Thoracic aorta (tissue), 2 donors: ENCODE data around the gene CCDC121. TPM values are rescaled to one million over a fixed set of nuclear protein-coding genes. Genes with fewer than 3 reads are reported as not detected.

Experiments used
- ATAC-seq: fragments of 150-250 bp; one replicate; pipeline ENCODE4 v1.8.0; 2017; ENCODE audit warnings: low read depth; ENCODE audit not compliant: insufficient number of reproducible peaks, low FRiP score
- DNase-seq: peaks from one replicate; pipeline ENCODE4 v3.0.0-alpha.2; 2020; ENCODE audit warnings: low spot score
- H3K27ac ChIP-seq, 2 donors: fragments of 200-600 bp; sonication (generic); 1 replicate in 1 of 2; 2 replicates in 1 of 2; pipeline ENCODE4 v1.5.1; 2016; ENCODE audit warnings: mild to moderate bottlenecking in 2 of 2, moderate library complexity in 2 of 2
- H3K27me3 ChIP-seq: fragments of 200-600 bp; sonication (generic); replicated peaks from 2 replicates; pipeline ENCODE4 v1.6.0; 2016; ENCODE audit warnings: mild to moderate bottlenecking; ENCODE audit not compliant: insufficient read depth
- H3K36me3 ChIP-seq: fragments of 200-600 bp; sonication (generic); one replicate; pipeline ENCODE4 v1.5.1; 2016
- H3K4me1 ChIP-seq, 2 donors: fragments of 200-600 bp; sonication (generic); 1 replicate in 1 of 2; 2 replicates in 1 of 2; pipeline versions ENCODE4 v1.5.1 to v1.6.0; 2016; ENCODE audit warnings: low read depth in 2 of 2, mild to moderate bottlenecking in 1 of 2; ENCODE audit not compliant: control insufficient read depth in 1 of 2
- H3K4me3 ChIP-seq: fragments of 200-600 bp; sonication (generic); 2 replicates; pipeline ENCODE4 v1.5.1; 2016; ENCODE audit warnings: mild to moderate bottlenecking
- H3K9me3 ChIP-seq: fragments of 200-600 bp; sonication (generic); 2 replicates; pipeline ENCODE4 v1.5.1; 2016
- CTCF ChIP-seq: fragments of 200-600 bp; sonication (generic); IDR thresholded peaks from one replicate; pipeline ENCODE4 v1.5.1; 2019; ENCODE audit warnings: antibody characterized with exemption
- total RNA-seq, 2 donors: library from RNA; depleted of rRNA; stranded (reverse); fragments of >200 nt; gene quantifications; one replicate each; pipeline versions ENCODE4 v1.1.0 to v1.2.3, GENCODE V29; 2016

The CCDC121 gene
- total RNA-seq, 2 donors from 2014 or later = 1.9 to 2.5 TPM

- Histone ChIP-seq H3K36me3 (peaks cover 41% of the 10 kb centered on the region), H3K4me3 (no peak overlapping the region)
- DNase-seq = no peak
These were observed 26.5 kb upstream of the CCDC121 start for GRCh38 chr2:27655155-27655951.

GRCh38 chr2:27653397-27653796, 24.6 kb upstream of the CCDC121 start:
- H3K27ac ChIP-seq = no peak overlapping the region
- H3K27me3 ChIP-seq = no peaks in the 10 kb centered on the region

More at GRCh38 chr2:27655155-27655951, 26.5 kb upstream of the CCDC121 start:
- Histone ChIP-seq H3K4me1 (no peaks in the 10 kb centered on the region), H3K27ac (no peak overlapping the region), H3K27me3 (no peaks in the 10 kb centered on the region), H3K9me3 (no peaks in the 10 kb centered on the region)
- no peak for ATAC-seq
- no peak for TF ChIP-seq CTCF

GRCh38 chr2:27652790-27653189, 24.0 kb upstream of the CCDC121 start:
- DNase-seq = no peak
- ATAC-seq = no peak
- peaks cover 53% of the 10 kb centered on the region for H3K36me3 ChIP-seq
- no peak overlapping the region for H3K4me3 ChIP-seq
- no peak overlapping the region for H3K27ac ChIP-seq
- H3K4me1 ChIP-seq = no peaks in the 10 kb centered on the region
- no peaks in the 10 kb centered on the region for H3K27me3 ChIP-seq
- H3K9me3 ChIP-seq = no peaks in the 10 kb centered on the region
- TF ChIP-seq CTCF = no peak

More at GRCh38 chr2:27653397-27653796, 24.6 kb upstream of the CCDC121 start:
- TF ChIP-seq CTCF = no peak
- no peak for ATAC-seq
- no peak overlapping the region for H3K4me3 ChIP-seq
- H3K36me3 ChIP-seq = peaks cover 52% of the 10 kb centered on the region
- no peaks in the 10 kb centered on the region for H3K9me3 ChIP-seq
- H3K4me1 ChIP-seq = no peaks in the 10 kb centered on the region
- no peak for DNase-seq

GRCh38 chr2:27652341-27652740, 23.5 kb upstream of the CCDC121 start:
- no peak for TF ChIP-seq CTCF
- Histone ChIP-seq H3K27ac (no peak overlapping the region), H3K9me3 (no peaks in the 10 kb centered on the region), H3K27me3 (no peaks in the 10 kb centered on the region), H3K4me3 (no peak overlapping the region), H3K4me1 (no peaks in the 10 kb centered on the region), H3K36me3 (peaks cover 58% of the 10 kb centered on the region)
- no peak for DNase-seq
- no peak for ATAC-seq

GRCh38 chr2:27651056-27651455, 22.2 kb upstream of the CCDC121 start:
- DNase-seq (no peak), ATAC-seq (no peak)
- Histone ChIP-seq H3K4me1 (no peaks in the 10 kb centered on the region), H3K9me3 (no peaks in the 10 kb centered on the region), H3K36me3 (peaks cover 62% of the 10 kb centered on the region), H3K4me3 (no peak overlapping the region), H3K27ac (no peak overlapping the region), H3K27me3 (no peaks in the 10 kb centered on the region)
- no peak for TF ChIP-seq CTCF
